Pancreas (tissue), 10 donors: ENCODE measurements around the gene RNU1-4. TPM values are rescaled to one million over a fixed set of nuclear protein-coding genes. Genes with fewer than 3 reads are reported as not detected.
"Not testable (repeated sequence)": the region's sequence is repeated elsewhere in the genome, so short reads cannot be mapped to it uniquely, and the experiment has no call there.

Experiments used
- ATAC-seq, 4 donors: fragments of 200-7000 bp; cut with Tn5 transposase; one replicate each; pipeline versions ENCODE4 v1.8.0 to v1.9.1; 2020; ENCODE audit warnings: mild to moderate bottlenecking in 4 of 4, moderate library complexity in 4 of 4
- DNase-seq, 6 donors: peaks; one replicate each; pipeline ENCODE4 v3.0.0-alpha.2; 2020
- FAIRE-seq: peaks from 2 replicates; lab custom pipeline; 2012; peaks lifted over from hg19 to GRCh38; lab: Jason Lieb, UNC
- H3K27ac ChIP-seq, 4 donors: fragments of 200-600 bp; sonication (generic); 1 replicate in 3 of 4; 2 replicates in 1 of 4; pipeline versions ENCODE4 v1.5.0 to v1.8.0; 2020
- H3K27me3 ChIP-seq, 4 donors: fragments of 200-600 bp; one replicate each; pipeline ENCODE4 v1.8.0; 2021
- H3K36me3 ChIP-seq, 3 donors: fragments of 200-600 bp; sonication (generic) in 1 of 3; one replicate each; pipeline versions ENCODE4 v1.5.0 to v1.8.0; 2020 to 2021
- H3K4me1 ChIP-seq, 3 donors: fragments of 200-600 bp; one replicate each; pipeline ENCODE4 v1.8.0; 2021
- H3K4me3 ChIP-seq, 4 donors: fragments of 200-600 bp; sonication (generic) in 2 of 4; one replicate each; pipeline versions ENCODE4 v1.5.0 to v1.8.0; 2020 to 2021
- H3K9me3 ChIP-seq, 4 donors: fragments of 200-600 bp; one replicate each; pipeline ENCODE4 v1.8.0; 2021
- WGBS, 2 donors: extraction: QIAGEN DNeasy Blood & Tissue Kit; methylation state at CpG; one replicate each; pipeline ENCODE4 v1.1.7; 2013; 5-methylcytosine and 5-hydroxymethylcytosine counted together
- intact Hi-C, 3 donors: fragments of 100-400 bp; cut with DNase I; formaldehyde crosslinking; loops; one replicate each; pipeline versions ENCODE4 v1.11.1 to v1.14.2; 2022
- polyA plus RNA-seq, 2 donors: library from polyadenylated mRNA; stranded (reverse); fragments of 200-250 nt; gene quantifications; one replicate each; pipeline ENCODE4 v1.2.3, GENCODE V29; 2013
- total RNA-seq, 6 donors: library from RNA; stranded (reverse); fragmentation: NEBNext Ultra II Directional in 4 of 6; extraction: Animal tissue kit (Norgen Biotek cat#: 25700) in 4 of 6; gene quantifications; one replicate each; pipeline versions ENCODE4 v1.2.1 to v1.2.4, GENCODE V29; 2021 to 2023
- donor health status: healthy with polysubstance abuse.
- donor health status: DM: no; HTN: no; CAD: no; lungs with moderate emphysema.
- donor health status: DM: no; HTN: no; CAD: no.
- donor health status: control.
- donor health status: control.
- donor health status: Bipolar disorder and iron deficiency.
- donor health status: DM: yes; HTN: yes; CAD: no.
- donor health status: DM: no; HTN: no; CAD: no.
- donor health status: DM: no; HTN: no; CAD: no.
- donor health status: DM: yes; HTN: yes; CAD: no.

RNU1-4 gene
- 1,000 to 10,000 TPM in 4 of 6 donors, 100 to 1,000 TPM in 2; 687 to 5,169 (median 2,340) TPM for total RNA-seq
- not detected for polyA plus RNA-seq

DNA sequence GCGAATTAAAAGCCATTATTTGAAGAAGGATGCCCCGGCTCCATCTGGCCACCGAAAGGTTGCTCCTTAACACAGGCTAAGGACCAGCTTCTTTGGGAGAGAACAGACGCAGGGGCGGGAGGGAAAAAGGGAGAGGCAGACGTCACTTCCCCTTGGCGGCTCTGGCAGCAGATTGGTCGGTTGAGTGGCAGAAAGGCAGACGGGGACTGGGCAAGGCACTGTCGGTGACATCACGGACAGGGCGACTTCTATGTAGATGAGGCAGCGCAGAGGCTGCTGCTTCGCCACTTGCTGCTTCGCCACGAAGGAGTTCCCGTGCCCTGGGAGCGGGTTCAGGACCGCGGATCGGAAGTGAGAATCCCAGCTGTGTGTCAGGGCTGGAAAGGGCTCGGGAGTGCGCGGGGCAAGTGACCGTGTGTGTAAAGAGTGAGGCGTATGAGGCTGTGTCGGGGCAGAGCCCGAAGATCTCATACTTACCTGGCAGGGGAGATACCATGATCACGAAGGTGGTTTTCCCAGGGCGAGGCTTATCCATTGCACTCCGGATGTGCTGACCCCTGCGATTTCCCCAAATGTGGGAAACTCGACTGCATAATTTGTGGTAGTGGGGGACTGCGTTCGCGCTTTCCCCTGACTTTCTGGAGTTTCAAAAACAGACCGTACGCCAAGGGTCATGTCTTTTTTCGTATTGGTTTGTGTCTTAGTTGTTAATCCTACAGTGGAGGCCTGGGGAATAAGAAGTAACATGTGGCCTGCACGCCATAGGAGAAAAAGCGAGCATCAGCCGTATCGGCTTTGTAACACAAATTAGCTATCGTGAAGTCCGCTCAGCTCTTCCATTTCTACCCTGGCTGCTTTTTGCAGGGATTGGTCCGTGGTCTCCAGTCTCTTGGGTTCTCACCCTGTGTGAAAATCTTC lies at the start of gene RNU1-4:
RNU1-4 (plus strand) TSS at position 470 of the 918 bp plus-strand sequence.
- no CpG with 5 or more reads among the region's 46 CpGs for WGBS, 2 donors
- H3K4me1 ChIP-seq, H3K4me3 ChIP-seq, H3K27me3 ChIP-seq, intact Hi-C loops, H3K36me3 ChIP-seq, H3K9me3 ChIP-seq, H3K27ac ChIP-seq, DNase-seq: not testable (repeated sequence)
- FAIRE-seq, result peak; percentile 97
- ATAC-seq, result peak; percentile 94 to 100 (median 98)

- ATAC-seq, H3K4me3 ChIP-seq, H3K36me3 ChIP-seq, H3K27me3 ChIP-seq, intact Hi-C loops, H3K9me3 ChIP-seq, H3K27ac ChIP-seq, FAIRE-seq, H3K4me1 ChIP-seq: not testable (repeated sequence)
- WGBS, 2 donors, result 96% methylated on average over 5 of the region's 13 CpGs; no CpG with 5 or more reads in 1 of the 2 donors
- peak in 1 of 6 donors; percentile 51 for DNase-seq
These were observed 49.2 kb upstream of the RNU1-4 start for GRCh38 chr1:16690971-16691682.

DNA sequence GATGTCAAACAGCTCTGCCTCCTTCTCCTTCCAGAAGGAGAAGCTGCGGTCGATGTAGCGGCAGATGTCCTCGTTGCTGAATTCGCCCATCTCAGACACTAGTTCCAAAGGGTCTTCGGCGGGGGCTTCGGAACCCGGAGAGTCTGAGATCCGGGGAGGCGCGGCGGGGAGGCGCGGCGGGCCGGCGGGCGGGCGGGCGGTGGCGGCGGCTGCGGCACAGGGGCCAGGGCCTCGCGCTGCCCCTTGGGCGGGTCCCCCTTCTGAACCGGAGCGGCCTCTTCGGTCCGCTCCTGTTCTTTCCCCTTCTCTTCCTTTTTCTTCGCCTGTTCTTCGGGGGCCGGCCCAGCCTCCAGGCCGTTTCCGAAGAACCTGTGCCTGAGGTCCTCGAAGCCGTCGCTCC lies 48.0 kb upstream of the RNU1-4 start:
- 21 to 64% methylated on average over 8 to 24 of the region's 39 CpGs for WGBS, 2 donors
- not testable (repeated sequence) for FAIRE-seq, H3K4me3 ChIP-seq

GRCh38 chr1:16692717-16693448 lies 47.4 kb upstream of the RNU1-4 start:
- H3K27me3 ChIP-seq, FAIRE-seq, H3K27ac ChIP-seq, intact Hi-C loops, H3K36me3 ChIP-seq, H3K4me1 ChIP-seq, H3K9me3 ChIP-seq: not testable (repeated sequence)
- DNase-seq (peak in 1 of 6 donors; percentile 25), ATAC-seq (peak in 3 of 4 donors; percentile 11 to 34 (median 12))
- peak overlapping the region in 1 of 4 donors; percentile 17 for H3K4me3 ChIP-seq
- WGBS, 2 donors, result 13 to 20% methylated on average over 9 to 19 of the region's 79 CpGs

More for the DNA sequence above, 48.0 kb upstream of the RNU1-4 start:
- H3K4me1 ChIP-seq, H3K27me3 ChIP-seq, H3K9me3 ChIP-seq, H3K27ac ChIP-seq, H3K36me3 ChIP-seq, intact Hi-C loops, ATAC-seq: not testable (repeated sequence)
- DNase-seq, result peak in 1 of 6 donors; percentile 22

- peak overlapping the region in 1 of 4 donors; percentile 17 for H3K4me3 ChIP-seq
- H3K27me3 ChIP-seq, H3K4me1 ChIP-seq, FAIRE-seq, H3K36me3 ChIP-seq, H3K9me3 ChIP-seq, intact Hi-C loops, H3K27ac ChIP-seq: not testable (repeated sequence)
- 2 to 5% methylated on average over 32 to 39 of the region's 96 CpGs for WGBS, 2 donors
- DNase-seq (peak in 1 of 6 donors; percentile 54), ATAC-seq (peak; percentile 33 to 71 (median 52))
These were observed 46.6 kb upstream of the RNU1-4 start for GRCh38 chr1:16693449-16694307.

DNA sequence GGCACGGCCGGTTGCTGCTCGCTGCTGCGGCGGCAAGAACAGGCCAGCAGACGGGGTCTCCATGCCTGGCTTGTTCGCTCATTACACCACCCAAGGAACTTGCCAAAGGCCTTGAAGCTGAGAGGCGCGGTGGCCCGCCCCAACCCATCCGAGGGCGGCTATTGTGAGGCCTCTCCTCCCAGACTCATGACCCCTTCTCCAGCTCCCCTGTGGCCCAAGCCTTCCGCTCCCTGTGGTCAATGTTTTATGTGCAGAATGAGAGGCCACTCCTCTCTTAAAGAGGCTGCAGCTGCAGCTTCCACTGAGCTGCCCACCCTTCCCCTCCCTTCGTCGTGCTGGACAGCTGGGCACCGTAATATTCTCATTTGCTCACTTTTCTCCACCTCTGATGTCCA lies 46.0 kb upstream of the RNU1-4 start:
- intact Hi-C loops, H3K4me1 ChIP-seq, H3K27me3 ChIP-seq, H3K9me3 ChIP-seq, H3K4me3 ChIP-seq, ATAC-seq, FAIRE-seq, DNase-seq, H3K36me3 ChIP-seq, H3K27ac ChIP-seq: not testable (repeated sequence)
- no CpG with 5 or more reads among the region's 16 CpGs for WGBS, 2 donors

DNA sequence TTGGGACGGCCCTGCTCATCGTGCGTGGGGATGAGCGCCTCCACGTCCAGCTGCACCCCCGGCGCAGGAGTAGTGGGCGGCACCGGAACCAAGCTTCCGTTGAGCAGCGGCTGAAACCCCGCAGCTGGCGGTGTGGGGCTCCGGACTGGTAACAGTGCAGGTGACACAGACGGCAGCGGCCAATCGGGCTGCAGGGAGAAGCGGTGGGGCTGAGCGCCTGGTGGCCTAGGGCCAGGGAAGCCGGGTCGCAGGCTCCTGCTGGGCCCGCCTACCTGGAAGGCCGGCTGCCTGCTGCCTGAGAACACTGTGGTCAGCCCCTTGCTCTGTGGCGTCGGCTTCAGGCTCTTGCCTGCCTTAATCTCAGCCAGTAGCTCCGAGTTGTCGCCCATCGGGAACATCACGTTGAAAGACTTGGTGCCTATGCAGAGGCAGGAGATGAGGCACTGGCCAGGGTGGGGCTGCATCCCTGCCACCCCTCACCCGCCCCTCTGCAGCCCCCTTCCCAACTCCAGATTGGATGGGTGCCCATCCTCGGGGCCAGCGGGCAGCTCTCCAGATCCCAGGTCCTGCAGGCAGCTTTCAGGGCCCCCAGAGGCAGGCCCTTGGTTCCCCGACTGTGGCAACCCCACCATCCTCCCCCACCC lies 43.7 kb upstream of the RNU1-4 start:
- H3K27me3 ChIP-seq, H3K4me3 ChIP-seq, H3K27ac ChIP-seq, intact Hi-C loops, H3K9me3 ChIP-seq, H3K4me1 ChIP-seq, FAIRE-seq, H3K36me3 ChIP-seq: not testable (repeated sequence)
- DNase-seq (peak in 4 of 6 donors; percentile 65 to 79 (median 69)), ATAC-seq (peak in 2 of 4 donors; percentile 59 to 92)
- WGBS, 2 donors, result 4 to 30% methylated on average over 24 to 27 of the region's 33 CpGs

DNA sequence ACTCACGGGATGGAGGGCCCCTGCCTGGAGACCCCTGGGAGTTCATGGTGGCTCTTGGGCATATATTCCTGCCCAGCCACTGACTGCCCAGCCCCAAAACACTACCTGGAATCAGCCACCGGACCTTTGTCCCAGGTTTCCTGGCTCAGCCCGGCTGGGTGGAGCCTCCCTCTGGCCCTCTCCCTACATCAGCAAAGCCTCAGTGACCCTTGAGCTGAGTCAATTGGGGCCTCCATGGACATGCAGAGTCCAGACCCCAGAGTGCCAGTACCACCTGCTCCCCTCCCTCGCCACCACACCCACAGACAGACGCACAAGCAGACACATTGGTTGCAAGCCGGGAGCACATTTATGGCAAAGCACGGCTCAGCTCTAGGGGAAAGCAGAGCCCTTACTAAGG lies 43.2 kb upstream of the RNU1-4 start:
- H3K27me3 ChIP-seq, intact Hi-C loops, H3K36me3 ChIP-seq, H3K4me3 ChIP-seq, H3K4me1 ChIP-seq, FAIRE-seq, H3K27ac ChIP-seq, H3K9me3 ChIP-seq: not testable (repeated sequence)
- DNase-seq, result peak in 1 of 6 donors; percentile 26
- 63 to 74% methylated on average over 3 to 4 of the region's 7 CpGs for WGBS, 2 donors
- peak in 1 of 4 donors; percentile 23 for ATAC-seq

- not testable (repeated sequence) for ATAC-seq, FAIRE-seq, H3K9me3 ChIP-seq
These were observed 40.9 kb upstream of the RNU1-4 start for GRCh38 chr1:16699440-16699839.

GRCh38 chr1:16700138-16700895 lies 40.0 kb upstream of the RNU1-4 start:
- peak in 3 of 4 donors; percentile 7 to 17 (median 8) for ATAC-seq
- not testable (repeated sequence) for FAIRE-seq, H3K36me3 ChIP-seq

More at GRCh38 chr1:16699440-16699839, 40.9 kb upstream of the RNU1-4 start:
- H3K27me3 ChIP-seq, H3K27ac ChIP-seq, H3K4me3 ChIP-seq, H3K36me3 ChIP-seq, H3K4me1 ChIP-seq, intact Hi-C loops: not testable (repeated sequence)
- WGBS, 2 donors, result 52 to 60% methylated on average over 32 to 48 of the region's 52 CpGs
- peak in 3 of 6 donors; percentile 32 to 62 (median 38) for DNase-seq

More at GRCh38 chr1:16700138-16700895, 40.0 kb upstream of the RNU1-4 start:
- H3K4me1 ChIP-seq, H3K4me3 ChIP-seq, H3K27ac ChIP-seq, H3K27me3 ChIP-seq, H3K9me3 ChIP-seq, intact Hi-C loops: not testable (repeated sequence)
- WGBS, 2 donors, result 8% methylated on average over 8 of the region's 57 CpGs; no CpG with 5 or more reads in 1 of the 2 donors
- DNase-seq, result peak in 1 of 6 donors; percentile 17
